Measurements from ENCODE around the gene NEU4. TPM values are rescaled to one million over a fixed set of nuclear protein-coding genes. Genes with fewer than 3 reads are reported as not detected.

NEU4 gene
- total RNA-seq, 1 donor from 2014 or later: 0.42 TPM

- no peak for DNase-seq (ENCODE audit: low spot score)
- no peaks in the 10 kb centered on the region for H3K36me3 Mint-ChIP-seq (ENCODE audit: low read depth)
- no peak overlapping the region for H3K4me3 Mint-ChIP-seq (ENCODE audit: unreplicated experiment)
- no peaks in the 10 kb centered on the region for H3K27me3 Mint-ChIP-seq (ENCODE audit: low read depth)
- peaks cover 7% of the 10 kb centered on the region for H3K4me1 Mint-ChIP-seq (ENCODE audit: low read depth)
- no peaks in the 10 kb centered on the region for H3K9me3 Mint-ChIP-seq (ENCODE audit: low read depth)
- H3K27ac Mint-ChIP-seq (ENCODE audit: unreplicated experiment): no peak overlapping the region
- TF ChIP-seq, protein P1, sequence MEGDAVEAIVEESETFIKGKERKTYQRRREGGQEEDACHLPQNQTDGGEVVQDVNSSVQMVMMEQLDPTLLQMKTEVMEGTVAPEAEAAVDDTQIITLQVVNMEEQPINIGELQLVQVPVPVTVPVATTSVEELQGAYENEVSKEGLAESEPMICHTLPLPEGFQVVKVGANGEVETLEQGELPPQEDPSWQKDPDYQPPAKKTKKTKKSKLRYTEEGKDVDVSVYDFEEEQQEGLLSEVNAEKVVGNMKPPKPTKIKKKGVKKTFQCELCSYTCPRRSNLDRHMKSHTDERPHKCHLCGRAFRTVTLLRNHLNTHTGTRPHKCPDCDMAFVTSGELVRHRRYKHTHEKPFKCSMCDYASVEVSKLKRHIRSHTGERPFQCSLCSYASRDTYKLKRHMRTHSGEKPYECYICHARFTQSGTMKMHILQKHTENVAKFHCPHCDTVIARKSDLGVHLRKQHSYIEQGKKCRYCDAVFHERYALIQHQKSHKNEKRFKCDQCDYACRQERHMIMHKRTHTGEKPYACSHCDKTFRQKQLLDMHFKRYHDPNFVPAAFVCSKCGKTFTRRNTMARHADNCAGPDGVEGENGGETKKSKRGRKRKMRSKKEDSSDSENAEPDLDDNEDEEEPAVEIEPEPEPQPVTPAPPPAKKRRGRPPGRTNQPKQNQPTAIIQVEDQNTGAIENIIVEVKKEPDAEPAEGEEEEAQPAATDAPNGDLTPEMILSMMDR (IDR thresholded peaks at IDR 0.05): no peak
Observed at GRCh38 chr2:241772063-241772499, 36.9 kb upstream of the NEU4 start.

GRCh38 chr2:241773511-241774418 lies 35.2 kb upstream of the NEU4 start:
- peak; percentile 81 for DNase-seq (ENCODE audit: low spot score)
- no peak overlapping the region for H3K4me3 Mint-ChIP-seq (ENCODE audit: unreplicated experiment)
- H3K27me3 Mint-ChIP-seq (ENCODE audit: low read depth): no peaks in the 10 kb centered on the region

DNA sequence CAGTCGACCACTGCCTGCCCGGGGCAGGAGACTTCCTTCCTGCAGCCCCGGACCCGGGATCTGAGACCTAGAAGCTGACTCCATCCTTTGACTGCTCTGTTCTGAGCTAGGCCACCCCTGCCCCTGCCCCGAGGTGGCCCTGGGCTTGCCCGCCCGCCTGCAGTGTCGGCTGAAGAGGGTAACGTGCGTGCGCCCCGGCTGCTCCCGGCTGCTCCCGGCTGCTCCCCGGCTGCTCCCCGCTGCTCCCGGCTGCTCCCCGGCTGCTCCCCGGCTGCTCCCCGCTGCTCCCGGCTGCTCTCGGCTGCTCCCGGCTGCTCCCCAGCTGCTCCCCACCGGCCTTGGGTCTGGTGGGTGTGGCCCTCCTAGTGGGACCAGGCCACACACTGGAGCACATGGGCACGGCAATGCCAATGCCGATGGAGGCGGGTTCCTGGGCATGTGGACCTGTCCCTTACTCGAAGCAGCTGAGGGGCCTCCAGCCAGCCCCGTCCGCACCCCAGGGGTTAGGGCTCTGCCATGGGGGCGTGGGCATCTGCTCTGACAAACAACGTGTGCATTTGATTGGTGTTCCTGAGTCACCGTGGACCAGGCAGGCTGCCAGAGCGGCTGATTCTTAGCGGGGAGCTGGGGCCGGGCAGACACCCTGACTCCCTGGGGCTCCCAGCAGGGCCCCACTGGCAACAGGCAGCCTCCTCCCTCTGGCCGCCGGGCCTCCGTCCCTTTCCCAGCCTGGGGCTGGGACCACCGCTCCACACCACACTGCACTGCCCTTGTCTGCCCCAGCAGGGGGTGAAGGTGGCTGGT lies 34.4 kb upstream of the NEU4 start:
- Mint-ChIP-seq H3K9me3 (ENCODE audit: low read depth) (no peaks in the 10 kb centered on the region), H3K4me1 (ENCODE audit: low read depth) (peaks cover 7% of the 10 kb centered on the region), H3K36me3 (ENCODE audit: low read depth) (no peaks in the 10 kb centered on the region), H3K27ac (ENCODE audit: unreplicated experiment) (no peak overlapping the region), H3K27me3 (ENCODE audit: low read depth) (no peaks in the 10 kb centered on the region), H3K4me3 (ENCODE audit: unreplicated experiment) (no peak overlapping the region)
- TF ChIP-seq, protein P1 (IDR thresholded peaks at IDR 0.05): no peak
- peak; percentile 87 for DNase-seq (ENCODE audit: low spot score)

More at GRCh38 chr2:241773511-241774418, 35.2 kb upstream of the NEU4 start:
- TF ChIP-seq, protein P1 (IDR thresholded peaks at IDR 0.05): no peak
- H3K27ac Mint-ChIP-seq (ENCODE audit: unreplicated experiment): no peak overlapping the region
- H3K9me3 Mint-ChIP-seq (ENCODE audit: low read depth): no peaks in the 10 kb centered on the region
- peaks cover 7% of the 10 kb centered on the region for H3K4me1 Mint-ChIP-seq (ENCODE audit: low read depth)
- H3K36me3 Mint-ChIP-seq (ENCODE audit: low read depth): no peaks in the 10 kb centered on the region

DNA sequence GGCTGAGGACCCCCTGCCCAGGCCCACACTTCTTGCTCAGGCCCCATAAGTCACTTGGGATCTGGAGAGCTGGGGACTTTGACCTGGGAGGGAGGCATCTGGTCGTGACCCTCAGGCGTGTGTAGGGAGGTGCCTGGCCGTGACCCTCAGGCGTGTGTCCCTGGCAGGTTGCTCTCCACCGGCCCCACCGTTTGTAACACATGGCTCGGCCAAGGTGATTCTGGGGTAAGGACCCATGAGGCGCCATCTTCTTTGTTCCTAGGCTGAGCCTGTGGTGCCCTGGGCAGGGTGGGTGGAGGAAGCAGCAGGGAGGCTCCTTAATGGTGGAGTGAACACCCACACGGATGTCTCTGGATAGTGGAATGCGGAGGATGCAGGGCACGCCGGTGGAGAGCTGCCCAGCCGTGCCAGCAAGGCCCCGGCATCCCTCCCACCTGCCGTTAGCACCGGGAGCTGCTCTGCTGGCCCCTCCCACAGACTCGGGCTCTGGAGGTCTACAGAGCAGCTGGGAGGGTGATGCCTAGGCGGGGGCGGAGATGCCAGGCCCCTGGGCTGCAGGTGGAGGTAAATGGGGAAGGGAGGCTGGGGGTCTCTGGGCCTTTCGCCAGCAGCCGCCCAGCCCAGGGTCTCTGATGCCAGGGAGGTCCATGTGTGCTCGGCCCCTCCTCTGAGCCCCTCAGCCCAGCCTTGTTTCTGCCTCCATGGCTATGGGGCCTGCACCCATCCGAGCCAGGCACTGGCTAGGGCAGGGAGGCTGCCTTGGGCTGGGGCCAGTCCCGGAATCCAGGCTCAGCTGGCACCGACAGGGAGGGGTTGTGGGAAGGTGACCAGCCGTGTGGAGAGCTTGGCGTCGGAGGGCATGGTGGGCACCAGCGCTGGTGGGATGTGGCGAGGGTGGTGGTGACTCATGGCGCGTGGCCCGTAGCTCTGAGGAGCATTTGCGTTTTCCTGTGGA lies 33.5 kb upstream of the NEU4 start:
- Mint-ChIP-seq H3K9me3 (ENCODE audit: low read depth) (no peaks in the 10 kb centered on the region), H3K36me3 (ENCODE audit: low read depth) (no peaks in the 10 kb centered on the region), H3K4me1 (ENCODE audit: low read depth) (peaks cover 7% of the 10 kb centered on the region), H3K27ac (ENCODE audit: unreplicated experiment) (no peak overlapping the region), H3K27me3 (ENCODE audit: low read depth) (no peaks in the 10 kb centered on the region), H3K4me3 (ENCODE audit: unreplicated experiment) (no peak overlapping the region)
- DNase-seq (ENCODE audit: low spot score): peak; percentile 85
- TF ChIP-seq, protein P1 (IDR thresholded peaks at IDR 0.05): no peak
